Activated CD8-positive, alpha-beta memory T cell treated with anti-CD3 and anti-CD28 coated beads for 24 hours (primary cell): ENCODE data around the gene MDGA2.

Experiments used
- DNase-seq: peaks from one replicate; pipeline ENCODE4 v3.0.0-alpha.2; 2020

Gene MDGA2

GRCh38 chr14:47606566-47606965 is 68.8 kb downstream of the MDGA2 start:
- no peak for DNase-seq

- no peak for DNase-seq
Measured at GRCh38 chr14:47596860-47597259, 78.5 kb downstream of the MDGA2 start.

DNA sequence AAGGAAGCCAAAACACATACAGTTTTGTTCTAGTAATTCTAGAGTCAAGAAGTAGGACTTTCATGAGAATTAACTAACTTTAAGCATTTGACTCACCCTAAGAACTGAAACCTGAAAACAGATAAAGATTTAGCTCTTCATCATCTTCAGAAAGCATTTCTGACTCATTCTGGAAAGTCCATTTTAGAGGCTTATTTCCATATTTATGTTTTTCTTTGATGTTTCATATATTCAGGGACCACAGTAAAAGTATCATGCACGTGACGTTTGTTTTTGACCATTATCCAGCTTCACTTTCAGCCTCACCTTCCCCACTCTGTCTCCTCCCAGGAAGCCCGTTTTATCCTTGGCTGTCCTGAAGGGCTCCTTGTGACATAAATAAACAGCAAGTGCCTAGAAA is 79.2 kb downstream of the MDGA2 start:
- DNase-seq = no peak

GRCh38 chr14:47595552-47595951 is 79.9 kb downstream of the MDGA2 start:
- no peak for DNase-seq

- DNase-seq = no peak
Measured at GRCh38 chr14:47590767-47591495, 84.5 kb downstream of the MDGA2 start.

DNA sequence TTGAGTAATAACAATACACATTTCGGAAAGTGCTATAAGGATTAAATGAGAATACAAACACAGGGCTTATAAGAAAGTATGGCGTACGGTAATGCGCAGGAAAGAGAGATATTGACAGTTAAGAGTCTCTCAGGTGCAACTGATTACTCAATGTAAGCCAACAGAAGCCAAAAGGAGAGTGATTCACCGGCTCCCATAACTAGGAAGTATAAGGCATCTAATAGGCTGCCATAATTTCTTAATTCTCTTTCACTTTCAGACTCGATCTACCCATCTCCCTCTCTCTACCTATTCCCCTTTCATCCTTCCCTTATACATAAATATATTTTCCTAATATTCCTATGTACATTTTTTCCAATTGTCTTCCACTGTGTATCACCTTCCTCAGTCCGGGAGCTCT is 90.0 kb downstream of the MDGA2 start:
- no peak for DNase-seq

DNA sequence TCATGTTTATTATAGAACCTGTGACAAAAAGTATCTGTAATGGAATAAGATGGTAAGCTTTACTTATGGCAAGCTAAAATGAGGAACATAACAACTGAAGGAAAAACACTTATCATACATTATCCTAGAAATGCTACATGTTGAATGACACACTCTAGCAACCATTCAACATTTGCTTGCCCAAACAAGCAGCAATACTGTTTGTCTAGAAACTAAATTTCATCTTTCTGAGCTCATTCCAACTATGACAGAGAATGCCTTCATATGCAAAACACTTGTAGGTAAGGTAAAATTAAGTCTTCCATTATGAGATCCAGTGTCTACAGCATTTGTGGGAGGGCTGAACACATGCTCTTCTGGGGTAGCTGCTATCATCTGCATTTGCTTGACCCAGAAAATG is 108.1 kb downstream of the MDGA2 start:
- DNase-seq = no peak

DNA sequence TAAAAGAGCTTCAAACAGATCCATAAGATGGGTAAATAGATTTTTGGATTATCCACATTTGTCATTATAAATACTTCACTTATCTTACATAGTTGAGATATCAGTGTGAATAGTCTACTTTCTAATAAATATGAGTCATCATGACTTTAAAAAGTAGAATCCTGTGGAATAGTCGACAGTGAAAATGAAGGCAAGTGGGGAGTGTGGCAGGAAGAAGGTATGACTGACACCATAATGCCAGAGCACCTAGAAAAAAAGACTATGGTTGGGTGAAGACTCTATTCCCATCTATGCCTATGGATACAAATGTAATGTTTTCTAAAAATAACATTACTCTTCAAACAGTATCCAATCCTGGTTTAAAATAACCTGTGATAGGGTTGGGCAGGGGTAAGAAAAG is 117.5 kb downstream of the MDGA2 start:
- DNase-seq = no peak

GRCh38 chr14:47555333-47555732 is 120.1 kb downstream of the MDGA2 start:
- DNase-seq = no peak

GRCh38 chr14:47549886-47550285 is 125.5 kb downstream of the MDGA2 start:
- no peak for DNase-seq

GRCh38 chr14:47543459-47543858 is 131.9 kb downstream of the MDGA2 start:
- no peak for DNase-seq

DNA sequence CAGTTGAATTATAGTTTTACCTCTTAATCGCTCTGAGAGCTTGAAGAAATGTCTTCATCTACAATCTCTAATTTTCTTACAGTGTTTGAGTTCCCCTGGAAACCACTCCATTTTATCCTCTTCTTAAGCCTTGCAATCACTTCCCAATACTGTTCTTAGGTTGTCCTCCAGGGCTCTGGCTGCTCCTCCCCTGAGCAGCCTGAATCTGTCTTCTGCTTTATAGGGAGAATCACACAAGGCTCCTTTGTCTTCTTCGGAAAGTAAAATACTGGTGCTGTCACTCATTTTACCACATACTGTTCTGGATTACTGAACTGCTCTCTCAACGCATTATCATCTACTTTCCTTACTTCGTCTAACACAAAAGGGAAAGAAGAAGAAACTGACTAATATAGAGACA is 133.7 kb downstream of the MDGA2 start:
- DNase-seq = no peak

DNA sequence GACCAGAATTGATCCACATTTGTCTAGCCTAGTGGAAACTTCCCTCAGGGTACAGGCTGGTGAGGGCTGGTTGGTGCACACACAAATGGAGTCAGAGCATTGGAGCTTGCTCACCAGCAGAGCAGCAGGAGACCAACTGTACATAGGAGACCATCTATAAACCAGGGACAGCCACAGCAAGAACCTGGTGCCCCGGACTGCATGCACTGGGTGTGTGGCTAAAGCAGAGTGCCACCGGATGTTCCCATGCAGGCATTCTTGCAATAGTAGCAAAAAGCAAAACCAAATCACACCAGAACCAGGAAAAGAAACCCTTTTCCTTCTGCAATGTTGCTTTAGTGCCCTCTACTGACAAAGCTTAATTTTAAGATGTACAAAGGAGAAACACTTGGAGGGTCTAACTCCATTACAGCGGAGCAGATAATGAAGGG is 136.4 kb downstream of the MDGA2 start:
- DNase-seq = no peak

GRCh38 chr14:47536341-47536740 is 139.1 kb downstream of the MDGA2 start:
- DNase-seq = no peak

DNA sequence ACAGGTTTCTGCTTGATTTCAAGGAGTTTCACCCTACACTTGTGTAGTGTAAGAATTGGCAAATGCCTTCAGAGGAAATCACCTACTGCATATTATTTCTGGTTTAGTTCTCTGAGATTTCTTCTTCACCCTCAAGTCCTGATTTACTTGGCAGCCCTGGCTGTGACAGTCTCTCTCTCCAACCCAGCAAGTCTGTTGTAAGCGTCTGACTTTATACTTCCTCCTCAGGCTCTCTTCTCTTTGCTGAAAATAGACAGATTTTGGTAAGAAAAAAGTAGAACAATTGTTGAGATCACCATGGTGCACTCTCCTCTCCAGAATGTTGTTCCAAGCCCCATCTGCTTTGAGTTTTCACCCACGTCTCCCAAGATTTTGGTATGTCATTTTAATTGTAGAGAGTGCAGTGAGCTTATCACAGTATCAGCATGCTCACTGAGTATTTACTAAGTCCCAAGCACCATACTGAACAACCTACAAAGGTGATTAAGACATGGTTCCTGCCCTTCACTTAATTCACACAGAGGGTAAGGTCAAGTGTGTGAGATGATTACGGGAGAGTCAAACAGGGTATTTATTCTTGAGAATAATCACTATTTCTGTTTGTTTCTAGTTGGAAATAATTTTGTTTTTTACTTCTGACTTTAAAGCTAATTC is 148.7 kb downstream of the MDGA2 start:
- no peak for DNase-seq

- DNase-seq = no peak
Measured at GRCh38 chr14:47524524-47524923, 150.9 kb downstream of the MDGA2 start.

- DNase-seq = no peak
Measured at GRCh38 chr14:47520382-47520781, 155.0 kb downstream of the MDGA2 start.

- no peak for DNase-seq
Measured at GRCh38 chr14:47511829-47512228, 163.6 kb downstream of the MDGA2 start.

- no peak for DNase-seq
Measured at GRCh38 chr14:47509957-47510356, 165.4 kb downstream of the MDGA2 start.

GRCh38 chr14:47507861-47508260 is 167.5 kb downstream of the MDGA2 start:
- DNase-seq = no peak

DNA sequence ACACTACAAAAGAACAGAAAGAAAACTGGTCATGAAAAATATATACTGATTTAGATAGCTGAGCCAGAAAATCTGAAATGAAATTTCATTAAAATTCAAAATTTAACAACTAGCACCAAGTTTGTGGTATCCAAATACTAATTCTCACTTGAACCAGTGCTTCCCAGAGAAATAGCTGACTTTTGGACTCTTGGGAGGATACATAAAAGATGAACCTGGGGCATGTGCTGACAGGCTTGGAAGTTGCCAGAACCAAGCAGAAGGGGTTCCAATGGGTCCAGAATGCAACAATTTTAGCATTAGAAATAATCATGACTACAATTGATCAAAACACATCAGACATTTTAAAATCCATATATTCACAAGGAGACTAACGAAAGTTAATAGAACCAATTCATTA is 175.0 kb downstream of the MDGA2 start:
- DNase-seq = no peak

- no peak for DNase-seq
Measured at GRCh38 chr14:47490766-47491165, 184.6 kb downstream of the MDGA2 start.

GRCh38 chr14:47490353-47490752 is 185.1 kb downstream of the MDGA2 start:
- DNase-seq = no peak

GRCh38 chr14:47485421-47485820 is 190.0 kb downstream of the MDGA2 start:
- DNase-seq = no peak

- DNase-seq = no peak
Measured at GRCh38 chr14:47483449-47483848, 192.0 kb downstream of the MDGA2 start.
